Stimulated activated CD8-positive, alpha-beta memory T cell treated with anti-CD3 and anti-CD28 coated beads, Interleukin-4, amount 100 ng/mL, for 24 hours (primary cell): Measurements from ENCODE around the gene PLLP.

Experiments
- DNase-seq: peaks from one replicate; pipeline ENCODE4 v3.0.0-alpha.2; 2020; ENCODE audit warnings: low read depth

Gene PLLP

DNA sequence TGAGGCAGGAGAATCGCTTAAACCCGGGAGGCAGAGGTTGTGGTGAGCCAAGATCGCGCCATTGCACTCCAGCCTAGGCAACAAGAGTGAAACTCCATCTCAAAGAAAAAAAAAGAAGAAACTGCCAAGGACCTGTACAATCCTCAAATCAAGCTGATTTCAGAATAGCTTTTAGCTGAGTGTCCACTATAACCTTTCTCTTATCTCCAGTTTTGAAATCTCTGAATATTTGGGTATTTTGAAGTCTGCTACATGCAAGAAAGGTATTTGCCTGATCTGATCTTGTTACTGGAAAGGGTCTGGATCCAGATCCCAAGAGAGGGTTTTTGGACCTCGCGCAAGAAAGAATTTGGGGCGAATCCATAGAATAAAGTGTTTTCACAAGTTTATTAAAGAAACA lies 58.5 kb downstream of the PLLP start:
- DNase-seq, result no peak

DNA sequence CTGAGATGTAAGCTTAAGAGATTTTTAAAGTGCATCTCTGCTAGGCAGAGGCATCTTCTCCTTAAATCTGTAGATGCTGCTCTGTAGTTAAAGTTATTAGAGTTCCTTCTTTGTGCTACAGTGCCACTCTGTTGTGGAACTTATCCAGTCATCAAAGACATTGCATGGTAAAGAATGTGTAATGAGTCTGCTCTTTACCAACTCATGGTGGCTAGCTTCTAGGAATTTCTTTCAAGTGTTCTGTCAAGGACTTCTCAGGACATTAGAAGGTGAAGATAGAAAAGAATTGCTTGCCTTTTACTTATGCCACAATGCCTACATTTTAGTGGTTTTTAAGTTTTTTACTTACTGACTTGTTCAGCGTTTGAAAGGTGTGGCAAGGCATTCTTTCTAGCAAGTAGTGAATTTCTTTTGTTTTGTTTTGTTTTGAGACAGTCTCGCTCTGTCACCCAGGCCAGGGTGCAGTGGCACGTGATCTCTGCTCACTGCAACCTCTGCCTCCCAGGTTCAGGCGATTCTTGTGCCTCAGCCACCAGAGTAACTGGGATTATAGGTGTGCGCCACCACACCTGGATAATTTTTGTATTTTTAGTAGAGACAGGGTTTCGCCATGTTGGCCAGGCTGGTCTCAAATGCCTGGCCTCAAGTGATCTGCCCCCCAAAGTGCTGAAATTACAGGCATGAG lies 59.7 kb downstream of the PLLP start:
- DNase-seq, result no peak

DNA sequence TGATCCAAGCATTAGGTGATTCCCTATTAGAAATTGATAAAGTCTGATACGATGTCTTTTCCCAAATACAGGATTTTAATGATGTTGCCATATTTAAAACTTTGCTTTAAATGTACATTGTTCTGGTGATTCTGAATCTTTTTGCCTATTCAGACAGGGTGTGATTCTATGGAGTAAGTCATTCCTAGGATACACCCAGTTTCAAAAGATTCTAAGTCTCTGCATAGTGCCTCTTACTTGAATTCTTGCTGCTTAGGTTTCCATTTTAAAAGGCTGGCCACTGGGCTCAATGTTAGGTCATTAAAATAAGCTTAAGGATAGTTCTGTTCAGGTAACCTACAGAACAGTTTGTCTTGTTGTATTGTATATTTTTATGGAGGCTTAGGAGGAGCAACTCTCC lies 61.4 kb downstream of the PLLP start:
- DNase-seq, result no peak

DNA sequence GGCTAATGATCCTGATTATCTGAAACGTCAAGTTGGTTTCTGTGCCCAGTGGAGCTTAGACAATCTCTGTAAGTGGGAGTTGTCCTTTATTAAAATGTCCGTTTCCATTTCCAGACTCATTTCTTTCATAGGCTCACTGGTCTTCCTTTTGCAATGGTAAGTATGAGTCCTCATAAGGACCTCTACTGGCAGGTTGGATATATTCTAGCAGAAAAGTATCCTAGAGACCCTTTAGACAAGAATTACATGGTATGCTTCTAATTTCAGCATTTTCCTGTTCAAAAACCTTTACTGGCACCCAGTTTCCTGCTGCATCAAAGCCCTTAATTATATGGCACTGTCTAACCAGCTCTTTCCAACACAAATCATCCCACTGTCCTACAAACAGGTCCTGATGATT lies 67.5 kb downstream of the PLLP start:
- DNase-seq, result no peak

DNA sequence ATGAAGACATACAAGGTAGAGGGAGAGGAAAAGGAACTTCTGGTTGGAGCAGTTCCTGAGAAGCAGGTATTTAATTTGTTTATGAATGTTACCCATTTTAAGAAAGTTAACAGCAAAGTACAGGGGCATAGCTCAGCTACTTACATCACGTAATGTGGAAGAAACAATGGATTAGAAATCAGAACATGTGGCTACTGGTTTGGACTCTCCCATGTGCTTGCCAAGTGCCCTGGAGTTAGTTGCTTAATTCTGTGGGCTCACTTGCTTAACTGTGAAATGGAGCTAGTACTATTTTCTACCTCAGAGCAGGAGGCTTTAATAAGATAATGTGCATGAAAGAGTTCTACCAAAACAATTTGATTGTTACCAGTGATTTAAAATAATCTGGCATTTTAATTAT lies 71.0 kb downstream of the PLLP start:
- DNase-seq, result no peak

DNA sequence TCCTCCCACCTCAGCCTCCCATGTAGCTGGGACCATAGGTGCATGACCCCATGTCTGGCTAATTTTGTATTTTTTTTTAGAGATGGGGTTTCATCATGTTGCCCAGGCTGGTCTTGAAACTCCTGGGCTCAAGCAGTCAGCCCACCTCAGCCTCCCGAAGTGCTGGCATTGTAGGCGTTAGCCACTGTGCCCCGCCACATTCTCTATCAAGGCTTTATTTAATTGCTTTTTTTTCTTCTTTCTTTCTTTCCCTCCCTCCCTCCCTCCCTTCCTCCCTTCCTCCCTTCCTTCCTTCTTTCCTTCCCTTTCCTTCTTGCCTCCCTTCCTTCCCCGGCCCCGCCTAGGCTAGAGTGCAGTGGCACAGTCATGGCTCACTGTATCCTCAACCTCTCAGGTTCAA lies 74.7 kb downstream of the PLLP start:
- DNase-seq, result no peak

DNA sequence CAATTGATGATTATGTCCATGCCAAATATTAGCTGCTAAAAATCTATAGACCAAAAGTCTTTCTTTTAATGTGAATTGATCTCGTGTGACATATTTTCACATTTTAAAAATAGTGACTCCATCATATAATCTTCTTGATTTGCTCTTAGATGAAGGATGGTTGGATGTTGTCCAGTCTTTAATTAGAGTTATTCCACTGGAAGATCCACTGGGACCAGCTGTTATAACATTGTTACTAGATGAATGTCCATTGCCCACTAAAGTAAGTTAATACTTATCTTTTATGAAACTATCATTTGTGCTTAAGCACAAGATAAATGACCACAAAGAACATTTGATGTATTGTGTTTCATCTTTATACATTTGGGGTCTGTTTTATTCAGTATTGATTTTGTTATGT lies 75.5 kb downstream of the PLLP start:
- DNase-seq, result no peak
